ENCODE data around the gene IPCEF1.

DNA sequence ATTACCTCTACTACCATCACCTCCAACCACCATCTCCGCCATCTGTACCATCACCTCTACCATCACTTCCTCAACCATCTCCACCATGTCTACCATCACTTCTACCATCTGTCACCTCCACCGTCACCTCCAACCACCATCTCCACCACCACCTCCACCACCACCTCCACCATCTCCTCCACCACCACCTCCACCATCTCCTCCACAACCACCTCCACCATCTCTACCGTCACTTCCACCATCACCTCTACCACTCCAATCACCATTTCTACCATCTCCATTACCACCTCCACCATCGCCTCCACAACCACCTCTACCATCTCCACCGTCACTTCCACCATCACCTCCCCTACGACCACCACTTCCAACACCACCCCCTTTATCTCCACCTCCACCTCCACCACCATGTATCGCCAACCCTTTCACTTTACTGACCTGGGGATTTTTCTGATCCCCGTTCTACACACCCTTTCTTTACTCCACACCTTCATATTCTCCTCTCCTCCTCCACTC, 2.3 kb downstream of the IPCEF1 start:
- TF ChIP-seq, protein P1, sequence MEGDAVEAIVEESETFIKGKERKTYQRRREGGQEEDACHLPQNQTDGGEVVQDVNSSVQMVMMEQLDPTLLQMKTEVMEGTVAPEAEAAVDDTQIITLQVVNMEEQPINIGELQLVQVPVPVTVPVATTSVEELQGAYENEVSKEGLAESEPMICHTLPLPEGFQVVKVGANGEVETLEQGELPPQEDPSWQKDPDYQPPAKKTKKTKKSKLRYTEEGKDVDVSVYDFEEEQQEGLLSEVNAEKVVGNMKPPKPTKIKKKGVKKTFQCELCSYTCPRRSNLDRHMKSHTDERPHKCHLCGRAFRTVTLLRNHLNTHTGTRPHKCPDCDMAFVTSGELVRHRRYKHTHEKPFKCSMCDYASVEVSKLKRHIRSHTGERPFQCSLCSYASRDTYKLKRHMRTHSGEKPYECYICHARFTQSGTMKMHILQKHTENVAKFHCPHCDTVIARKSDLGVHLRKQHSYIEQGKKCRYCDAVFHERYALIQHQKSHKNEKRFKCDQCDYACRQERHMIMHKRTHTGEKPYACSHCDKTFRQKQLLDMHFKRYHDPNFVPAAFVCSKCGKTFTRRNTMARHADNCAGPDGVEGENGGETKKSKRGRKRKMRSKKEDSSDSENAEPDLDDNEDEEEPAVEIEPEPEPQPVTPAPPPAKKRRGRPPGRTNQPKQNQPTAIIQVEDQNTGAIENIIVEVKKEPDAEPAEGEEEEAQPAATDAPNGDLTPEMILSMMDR (IDR thresholded peaks at IDR 0.05; ENCODE audit: poor library complexity, severe bottlenecking), result no peak
- TF ChIP-seq EZH2 (IDR thresholded peaks at IDR 0.05; ENCODE audit: borderline replicate concordance, insufficient read depth, low read length, poor library complexity, severe bottlenecking) (no peak), MXI1 (conservative IDR thresholded peaks at IDR 0.05; ENCODE audit: poor library complexity, severe bottlenecking) (no peak), POLR2AphosphoS5 (IDR thresholded peaks at IDR 0.05) (no peak)
- TF ChIP-seq, protein P2, sequence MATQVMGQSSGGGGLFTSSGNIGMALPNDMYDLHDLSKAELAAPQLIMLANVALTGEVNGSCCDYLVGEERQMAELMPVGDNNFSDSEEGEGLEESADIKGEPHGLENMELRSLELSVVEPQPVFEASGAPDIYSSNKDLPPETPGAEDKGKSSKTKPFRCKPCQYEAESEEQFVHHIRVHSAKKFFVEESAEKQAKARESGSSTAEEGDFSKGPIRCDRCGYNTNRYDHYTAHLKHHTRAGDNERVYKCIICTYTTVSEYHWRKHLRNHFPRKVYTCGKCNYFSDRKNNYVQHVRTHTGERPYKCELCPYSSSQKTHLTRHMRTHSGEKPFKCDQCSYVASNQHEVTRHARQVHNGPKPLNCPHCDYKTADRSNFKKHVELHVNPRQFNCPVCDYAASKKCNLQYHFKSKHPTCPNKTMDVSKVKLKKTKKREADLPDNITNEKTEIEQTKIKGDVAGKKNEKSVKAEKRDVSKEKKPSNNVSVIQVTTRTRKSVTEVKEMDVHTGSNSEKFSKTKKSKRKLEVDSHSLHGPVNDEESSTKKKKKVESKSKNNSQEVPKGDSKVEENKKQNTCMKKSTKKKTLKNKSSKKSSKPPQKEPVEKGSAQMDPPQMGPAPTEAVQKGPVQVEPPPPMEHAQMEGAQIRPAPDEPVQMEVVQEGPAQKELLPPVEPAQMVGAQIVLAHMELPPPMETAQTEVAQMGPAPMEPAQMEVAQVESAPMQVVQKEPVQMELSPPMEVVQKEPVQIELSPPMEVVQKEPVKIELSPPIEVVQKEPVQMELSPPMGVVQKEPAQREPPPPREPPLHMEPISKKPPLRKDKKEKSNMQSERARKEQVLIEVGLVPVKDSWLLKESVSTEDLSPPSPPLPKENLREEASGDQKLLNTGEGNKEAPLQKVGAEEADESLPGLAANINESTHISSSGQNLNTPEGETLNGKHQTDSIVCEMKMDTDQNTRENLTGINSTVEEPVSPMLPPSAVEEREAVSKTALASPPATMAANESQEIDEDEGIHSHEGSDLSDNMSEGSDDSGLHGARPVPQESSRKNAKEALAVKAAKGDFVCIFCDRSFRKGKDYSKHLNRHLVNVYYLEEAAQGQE (IDR thresholded peaks at IDR 0.05; ENCODE audit: borderline replicate concordance), result no peak
